GM23338 (cell line): ENCODE data around the gene LCOR.

Source experiments
- EZH2 ChIP-seq: fragments of 200-600 bp; sonication (generic); IDR thresholded peaks from one replicate; pipeline ENCODE4 v1.8.0; 2017; ENCODE audit warnings: antibody characterized with exemption, mild to moderate bottlenecking, low read depth; ENCODE audit not compliant: unreplicated experiment
- EZH2phosphoT487 ChIP-seq: fragments of 200-600 bp; sonication (generic); IDR thresholded peaks from one replicate; pipeline ENCODE4 v1.8.1; 2018; ENCODE audit warnings: antibody characterized with exemption; ENCODE audit not compliant: unreplicated experiment
- TF ChIP-seq, protein P1 (sequence below), 2 experiments: fragments of 200-600 bp in 1 of 2; sonication (generic) in 1 of 2; conservative IDR thresholded peaks; 2 replicates each; pipeline versions ENCODE4 v1.5.1 to v1.6.1; 2016 to 2017; ENCODE audit warnings: antibody characterized with exemption in 2 of 2, low read depth in 2 of 2, mild to moderate bottlenecking in 2 of 2, moderate library complexity in 1 of 2
- TF ChIP-seq, protein P2 (sequence below): IDR thresholded peaks from one replicate; pipeline ENCODE4 v1.6.1; 2018; ENCODE audit warnings: antibody characterized with exemption; ENCODE audit not compliant: unreplicated experiment

DNA sequence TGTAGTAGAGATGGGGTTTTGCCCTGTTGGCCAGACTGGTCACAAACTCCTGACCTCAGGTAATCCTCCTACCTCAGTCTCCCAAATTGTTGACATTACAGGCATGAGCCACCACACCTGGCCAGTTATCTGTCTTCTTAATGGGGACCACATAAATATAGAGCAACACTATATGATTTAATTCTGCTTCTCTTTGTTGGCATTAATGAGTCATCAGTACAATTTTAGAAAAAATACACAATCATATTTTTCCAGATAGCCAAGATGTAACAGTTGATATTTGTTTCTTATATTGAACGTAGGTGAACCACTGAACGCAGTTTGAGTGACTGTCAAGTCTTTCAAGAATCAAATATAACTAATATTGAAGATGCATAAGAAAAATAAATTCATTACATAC is 48.5 kb downstream of the LCOR start:
- TF ChIP-seq, protein P1, sequence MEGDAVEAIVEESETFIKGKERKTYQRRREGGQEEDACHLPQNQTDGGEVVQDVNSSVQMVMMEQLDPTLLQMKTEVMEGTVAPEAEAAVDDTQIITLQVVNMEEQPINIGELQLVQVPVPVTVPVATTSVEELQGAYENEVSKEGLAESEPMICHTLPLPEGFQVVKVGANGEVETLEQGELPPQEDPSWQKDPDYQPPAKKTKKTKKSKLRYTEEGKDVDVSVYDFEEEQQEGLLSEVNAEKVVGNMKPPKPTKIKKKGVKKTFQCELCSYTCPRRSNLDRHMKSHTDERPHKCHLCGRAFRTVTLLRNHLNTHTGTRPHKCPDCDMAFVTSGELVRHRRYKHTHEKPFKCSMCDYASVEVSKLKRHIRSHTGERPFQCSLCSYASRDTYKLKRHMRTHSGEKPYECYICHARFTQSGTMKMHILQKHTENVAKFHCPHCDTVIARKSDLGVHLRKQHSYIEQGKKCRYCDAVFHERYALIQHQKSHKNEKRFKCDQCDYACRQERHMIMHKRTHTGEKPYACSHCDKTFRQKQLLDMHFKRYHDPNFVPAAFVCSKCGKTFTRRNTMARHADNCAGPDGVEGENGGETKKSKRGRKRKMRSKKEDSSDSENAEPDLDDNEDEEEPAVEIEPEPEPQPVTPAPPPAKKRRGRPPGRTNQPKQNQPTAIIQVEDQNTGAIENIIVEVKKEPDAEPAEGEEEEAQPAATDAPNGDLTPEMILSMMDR (conservative IDR thresholded peaks at IDR 0.05; ENCODE audit: low read depth in 2 of 2): no peak
- TF ChIP-seq EZH2phosphoT487: no peak
- TF ChIP-seq, protein P2, sequence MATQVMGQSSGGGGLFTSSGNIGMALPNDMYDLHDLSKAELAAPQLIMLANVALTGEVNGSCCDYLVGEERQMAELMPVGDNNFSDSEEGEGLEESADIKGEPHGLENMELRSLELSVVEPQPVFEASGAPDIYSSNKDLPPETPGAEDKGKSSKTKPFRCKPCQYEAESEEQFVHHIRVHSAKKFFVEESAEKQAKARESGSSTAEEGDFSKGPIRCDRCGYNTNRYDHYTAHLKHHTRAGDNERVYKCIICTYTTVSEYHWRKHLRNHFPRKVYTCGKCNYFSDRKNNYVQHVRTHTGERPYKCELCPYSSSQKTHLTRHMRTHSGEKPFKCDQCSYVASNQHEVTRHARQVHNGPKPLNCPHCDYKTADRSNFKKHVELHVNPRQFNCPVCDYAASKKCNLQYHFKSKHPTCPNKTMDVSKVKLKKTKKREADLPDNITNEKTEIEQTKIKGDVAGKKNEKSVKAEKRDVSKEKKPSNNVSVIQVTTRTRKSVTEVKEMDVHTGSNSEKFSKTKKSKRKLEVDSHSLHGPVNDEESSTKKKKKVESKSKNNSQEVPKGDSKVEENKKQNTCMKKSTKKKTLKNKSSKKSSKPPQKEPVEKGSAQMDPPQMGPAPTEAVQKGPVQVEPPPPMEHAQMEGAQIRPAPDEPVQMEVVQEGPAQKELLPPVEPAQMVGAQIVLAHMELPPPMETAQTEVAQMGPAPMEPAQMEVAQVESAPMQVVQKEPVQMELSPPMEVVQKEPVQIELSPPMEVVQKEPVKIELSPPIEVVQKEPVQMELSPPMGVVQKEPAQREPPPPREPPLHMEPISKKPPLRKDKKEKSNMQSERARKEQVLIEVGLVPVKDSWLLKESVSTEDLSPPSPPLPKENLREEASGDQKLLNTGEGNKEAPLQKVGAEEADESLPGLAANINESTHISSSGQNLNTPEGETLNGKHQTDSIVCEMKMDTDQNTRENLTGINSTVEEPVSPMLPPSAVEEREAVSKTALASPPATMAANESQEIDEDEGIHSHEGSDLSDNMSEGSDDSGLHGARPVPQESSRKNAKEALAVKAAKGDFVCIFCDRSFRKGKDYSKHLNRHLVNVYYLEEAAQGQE: no peak
- TF ChIP-seq EZH2: no peak
